CD8-positive, alpha-beta memory T cell (primary cell): ENCODE measurements around the gene NOVA2. TPM values are rescaled to one million over a fixed set of nuclear protein-coding genes. Genes with fewer than 3 reads are reported as not detected.

ENCODE experiments used
- CTCF ChIA-PET: fragments of 350-600 bp; sonication (Branson Sonifier 250); formaldehyde crosslinking; loops from one replicate; lab custom pipeline; 2021; ENCODE audit warnings: antibody characterized with exemption; lab: Charles Lee
- POLR2A ChIA-PET: fragments of 350-600 bp; sonication (Branson Sonifier 250); formaldehyde crosslinking; loops from one replicate; lab custom pipeline; 2021; ENCODE audit warnings: antibody characterized with exemption; lab: Charles Lee
- DNase-seq, 5 donors: peaks; one replicate each; pipeline versions ENCODE4 v3.0.0 to v3.0.0-alpha.2; 2020 to 2022; ENCODE audit warnings: mixed read lengths in 1 of 5
- H3K27ac ChIP-seq: one replicate; pipeline ENCODE4 v1.7.0; 2013; ENCODE audit warnings: low read depth, mild to moderate bottlenecking, low read length, moderate library complexity
- H3K27me3 ChIP-seq: 2 replicates; pipeline ENCODE4 v1.7.0; 2013; ENCODE audit warnings: low read length, mild to moderate bottlenecking; ENCODE audit not compliant: insufficient read depth, poor library complexity, severe bottlenecking
- H3K36me3 ChIP-seq: 2 replicates; pipeline ENCODE4 v1.7.0; 2013; ENCODE audit warnings: mild to moderate bottlenecking, low read length, moderate library complexity; ENCODE audit not compliant: insufficient read depth
- H3K4me1 ChIP-seq: 2 replicates; pipeline ENCODE4 v1.7.0; 2013; ENCODE audit warnings: mild to moderate bottlenecking, low read length, moderate library complexity; ENCODE audit not compliant: insufficient read depth
- H3K4me3 ChIP-seq: 2 replicates; pipeline ENCODE4 v1.7.0; 2013; ENCODE audit warnings: mild to moderate bottlenecking, low read length
- H3K9me3 ChIP-seq: 2 replicates; pipeline ENCODE4 v1.7.0; 2013; ENCODE audit warnings: mild to moderate bottlenecking, low read length
- H3K27ac Mint-ChIP-seq, 8 donors: one replicate each; pipeline ENCODE4 v1.8.0; 2020 to 2021; ENCODE audit warnings: mixed read lengths in 8 of 8, mild to moderate bottlenecking in 6 of 8, inconsistent platforms in 3 of 8, moderate library complexity in 3 of 8
- H3K27me3 Mint-ChIP-seq, 2 donors: one replicate each; pipeline ENCODE4 v1.8.0; 2020 to 2021; ENCODE audit warnings: mixed read lengths in 2 of 2, mild to moderate bottlenecking in 1 of 2, moderate library complexity in 1 of 2
- H3K36me3 Mint-ChIP-seq, 3 donors: one replicate each; pipeline ENCODE4 v1.8.0; 2020 to 2021; ENCODE audit warnings: mixed read lengths in 3 of 3, inconsistent platforms in 1 of 3, mild to moderate bottlenecking in 1 of 3
- H3K4me1 Mint-ChIP-seq, 3 donors: one replicate each; pipeline ENCODE4 v1.8.0; 2020 to 2021; ENCODE audit warnings: mixed read lengths in 3 of 3, inconsistent platforms in 1 of 3, mild to moderate bottlenecking in 1 of 3
- H3K4me3 Mint-ChIP-seq, 7 donors: one replicate each; pipeline ENCODE4 v1.8.0; 2020 to 2021; ENCODE audit warnings: mixed read lengths in 7 of 7, mild to moderate bottlenecking in 6 of 7, moderate library complexity in 4 of 7, inconsistent platforms in 2 of 7
- H3K9me3 Mint-ChIP-seq, 5 donors: one replicate each; pipeline ENCODE4 v1.8.0; 2020 to 2022; ENCODE audit warnings: mixed read lengths in 5 of 5, mild to moderate bottlenecking in 3 of 5, moderate library complexity in 2 of 5, inconsistent platforms in 1 of 5
- polyA plus RNA-seq: library from polyadenylated mRNA; unstranded; fragments of 300-500 nt; fragmentation: Illumina TruSeq; gene quantifications from one replicate; pipeline ENCODE4 v1.2.3, GENCODE V29; 2021
- total RNA-seq, 2 experiments: library from RNA; stranded (reverse); gene quantifications; one replicate each; pipeline ENCODE4 v1.2.3, GENCODE V29; 2021

The NOVA2 gene
- total and polyA plus RNA-seq, 3 experiments from 2014 or later: not detected

DNA sequence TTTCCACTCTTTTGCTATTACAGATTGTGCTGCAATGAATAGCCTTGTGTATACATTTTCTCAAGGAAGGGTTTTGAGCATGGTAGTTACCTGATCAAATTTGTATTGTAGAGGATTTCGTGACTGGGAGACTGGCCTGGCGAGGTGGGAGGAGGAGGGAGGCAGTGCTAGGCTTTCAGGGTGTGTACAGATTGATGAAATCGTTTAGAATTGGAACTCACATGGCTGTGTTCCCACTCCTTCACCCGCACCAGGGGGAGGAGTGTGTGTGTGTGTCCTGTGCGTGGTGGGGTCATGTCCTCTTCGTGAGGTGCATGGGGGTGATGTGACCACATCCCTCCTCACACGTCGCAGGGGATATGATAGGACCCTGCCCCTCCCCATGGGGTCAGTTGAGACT, 40.9 kb upstream of the NOVA2 start:
- CTCF ChIA-PET: no interaction called here

DNA sequence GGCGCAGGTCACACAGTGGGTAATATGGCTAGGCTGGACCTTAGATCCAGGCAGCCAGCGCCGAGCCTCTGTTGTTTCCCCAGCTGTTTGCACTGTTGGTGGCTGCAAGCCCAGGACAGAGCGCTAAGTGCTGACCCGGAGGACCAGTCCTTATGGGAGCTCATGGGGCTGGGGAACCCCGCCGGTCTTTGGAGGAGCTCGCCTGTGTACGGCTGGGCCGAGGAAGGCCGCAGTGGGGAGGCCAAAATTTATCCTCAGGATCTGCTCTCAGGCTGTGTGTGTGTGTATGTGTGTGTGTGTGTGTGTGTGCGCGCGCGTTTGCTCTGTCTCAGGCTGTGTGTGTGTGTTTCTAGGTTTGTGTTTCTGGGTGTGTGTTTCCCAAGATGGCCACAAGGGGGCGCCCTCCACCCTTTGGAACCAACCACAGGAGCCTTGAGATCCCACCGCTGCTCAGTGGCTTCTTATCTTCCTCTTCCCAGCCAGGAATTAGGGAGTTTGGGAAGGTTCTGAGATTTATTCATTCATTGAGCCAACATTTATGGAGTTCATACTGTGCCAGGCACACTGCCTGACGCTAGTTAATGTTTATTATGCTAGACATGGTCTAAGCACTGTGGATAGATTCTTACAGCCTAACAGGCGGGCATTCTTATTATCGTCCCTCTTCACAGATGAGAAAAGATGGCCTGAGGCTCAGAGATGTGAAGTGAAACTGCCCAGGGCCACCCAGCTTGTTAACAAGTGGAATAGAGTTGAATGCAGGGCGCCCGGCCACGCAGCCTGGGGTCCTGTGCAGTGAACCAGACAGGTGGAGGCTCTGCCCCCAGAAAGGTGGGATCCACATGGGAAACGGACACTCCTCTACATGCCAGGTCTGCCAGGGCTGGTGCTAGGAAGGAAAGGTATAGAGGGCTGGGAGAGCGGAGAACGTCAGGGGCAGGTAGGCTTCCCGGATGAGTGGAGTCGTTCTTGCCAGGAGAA, 36.2 kb upstream of the NOVA2 start:
- Mint-ChIP-seq H3K4me3 (peak overlapping the region in 1 of 7 donors; percentile 75), H3K9me3 (no peaks in the 10 kb centered on the region), H3K4me1 (peaks cover 5 to 7% (median 6%) of the 10 kb centered on the region in 3 donors), H3K27me3 (peaks cover 4 to 5% of the 10 kb centered on the region in 2 donors), H3K36me3 (peaks cover 0 to 42% (median 0%) of the 10 kb centered on the region in 3 donors), H3K27ac (peak overlapping the region in 2 of 8 donors; percentile 61 to 85)
- no peak overlapping the region for H3K27ac ChIP-seq
- H3K27me3 ChIP-seq: peaks cover 5% of the 10 kb centered on the region
- H3K9me3 ChIP-seq: no peaks in the 10 kb centered on the region
- no peak overlapping the region for H3K4me3 ChIP-seq
- peak; percentile 32 to 73 (median 52) for DNase-seq
- peaks cover 4% of the 10 kb centered on the region for H3K36me3 ChIP-seq
- no peaks in the 10 kb centered on the region for H3K4me1 ChIP-seq
- ChIA-PET POLR2A (no interaction called here), CTCF (interaction anchor here (0.6 to 2.3 kb wide), 5 partner anchors 10 to 256 kb away, joined by 3 to 12 read pairs (median 4); partner anchors contain the start of genes CCDC61 and MYPOP)

More for the DNA sequence above, 40.9 kb upstream of the NOVA2 start:
- Mint-ChIP-seq H3K4me1 (peaks cover 16 to 22% (median 19%) of the 10 kb centered on the region in 3 donors), H3K36me3 (peaks cover 0 to 14% (median 0%) of the 10 kb centered on the region in 3 donors), H3K4me3 (peak overlapping the region; percentile 41 to 73 (median 69)), H3K27ac (peak overlapping the region in 1 of 8 donors; percentile 37), H3K9me3 (no peaks in the 10 kb centered on the region), H3K27me3 (peaks cover 7 to 11% of the 10 kb centered on the region in 2 donors)
- POLR2A ChIA-PET: no interaction called here
- Histone ChIP-seq H3K4me1 (peaks cover 10% of the 10 kb centered on the region), H3K27me3 (peaks cover 5% of the 10 kb centered on the region), H3K36me3 (no peaks in the 10 kb centered on the region), H3K27ac (no peak overlapping the region), H3K4me3 (no peak overlapping the region), H3K9me3 (no peaks in the 10 kb centered on the region)
- DNase-seq: no peak

DNA sequence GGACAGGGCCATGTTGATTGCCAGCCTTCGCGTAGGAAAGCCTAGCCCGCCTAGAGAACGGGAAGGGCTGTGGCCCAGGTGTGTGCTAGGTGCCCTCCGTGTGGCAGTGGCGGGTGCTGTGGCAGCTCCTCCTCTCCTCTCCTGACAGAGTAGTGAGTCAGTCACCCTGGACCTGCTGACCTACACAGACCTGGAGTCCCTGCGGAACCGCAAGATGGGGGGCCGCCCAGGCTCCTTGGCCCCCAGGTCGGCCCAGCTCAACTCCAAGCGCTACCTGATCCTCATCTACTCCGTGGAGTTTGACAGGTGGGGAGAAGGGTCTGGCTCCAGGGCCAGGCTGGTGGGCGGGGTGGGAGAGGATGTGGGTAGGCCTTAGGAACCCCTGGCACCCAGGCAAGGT, 32.7 kb upstream of the NOVA2 start:
- Histone ChIP-seq H3K27me3 (no peaks in the 10 kb centered on the region), H3K9me3 (no peaks in the 10 kb centered on the region), H3K4me3 (no peak overlapping the region), H3K4me1 (no peaks in the 10 kb centered on the region), H3K36me3 (peaks cover 8% of the 10 kb centered on the region), H3K27ac (no peak overlapping the region)
- CTCF ChIA-PET: interaction anchor here (1.2 kb wide), 1 partner anchor 22 kb away, joined by 4 read pairs; no protein-coding TSS in a partner anchor
- Mint-ChIP-seq H3K4me3 (no peak overlapping the region), H3K4me1 (peaks cover 2 to 3% (median 3%) of the 10 kb centered on the region in 3 donors), H3K9me3 (no peaks in the 10 kb centered on the region), H3K27me3 (no peaks in the 10 kb centered on the region), H3K36me3 (peaks cover 0 to 48% (median 2%) of the 10 kb centered on the region in 3 donors), H3K27ac (no peak overlapping the region)
- POLR2A ChIA-PET: no interaction called here
- DNase-seq: no peak

DNA sequence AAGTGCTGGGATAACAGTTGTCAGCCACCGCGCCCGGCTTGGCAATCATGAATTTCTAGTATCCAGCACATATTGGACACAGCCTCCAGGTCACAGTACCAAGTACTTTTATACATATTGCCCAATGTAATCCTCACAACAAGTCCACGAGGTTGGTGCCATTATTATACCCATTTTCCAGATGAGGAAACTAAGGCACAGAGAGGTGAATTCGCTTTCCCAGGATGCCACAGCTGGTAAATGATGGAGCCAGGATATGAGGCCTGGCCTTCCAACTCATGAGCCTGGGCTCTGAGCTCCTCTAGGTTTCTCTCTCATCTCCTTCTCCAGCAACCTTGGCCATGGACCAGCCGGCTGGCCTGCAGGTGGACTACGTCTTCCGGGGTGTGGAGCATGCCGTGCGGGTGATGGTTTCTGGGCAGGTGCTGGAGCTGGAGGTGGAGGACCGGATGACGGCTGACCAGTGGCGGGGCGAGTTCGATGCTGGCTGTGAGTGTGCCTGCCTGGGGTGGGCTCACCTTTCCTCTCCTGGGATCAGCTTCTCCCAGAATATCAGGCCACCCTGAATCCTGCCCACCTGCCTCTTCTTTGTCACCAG, 29.1 kb upstream of the NOVA2 start:
- DNase-seq: no peak
- Mint-ChIP-seq H3K4me1 (peaks cover 21 to 33% (median 30%) of the 10 kb centered on the region in 3 donors), H3K27me3 (peaks cover 0 to 5% of the 10 kb centered on the region in 2 donors), H3K27ac (no peak overlapping the region), H3K36me3 (peaks cover 0 to 36% (median 2%) of the 10 kb centered on the region in 3 donors), H3K9me3 (no peaks in the 10 kb centered on the region), H3K4me3 (no peak overlapping the region)
- ChIA-PET CTCF (interaction anchor here (1.4 to 1.5 kb wide), 2 partner anchors 14 to 26 kb away, joined by 4 to 6 read pairs; no protein-coding TSS in a partner anchor), POLR2A (no interaction called here)
- Histone ChIP-seq H3K36me3 (peaks cover 6% of the 10 kb centered on the region), H3K4me1 (peaks cover 9% of the 10 kb centered on the region), H3K27me3 (no peaks in the 10 kb centered on the region), H3K27ac (no peak overlapping the region), H3K4me3 (no peak overlapping the region), H3K9me3 (no peaks in the 10 kb centered on the region)

DNA sequence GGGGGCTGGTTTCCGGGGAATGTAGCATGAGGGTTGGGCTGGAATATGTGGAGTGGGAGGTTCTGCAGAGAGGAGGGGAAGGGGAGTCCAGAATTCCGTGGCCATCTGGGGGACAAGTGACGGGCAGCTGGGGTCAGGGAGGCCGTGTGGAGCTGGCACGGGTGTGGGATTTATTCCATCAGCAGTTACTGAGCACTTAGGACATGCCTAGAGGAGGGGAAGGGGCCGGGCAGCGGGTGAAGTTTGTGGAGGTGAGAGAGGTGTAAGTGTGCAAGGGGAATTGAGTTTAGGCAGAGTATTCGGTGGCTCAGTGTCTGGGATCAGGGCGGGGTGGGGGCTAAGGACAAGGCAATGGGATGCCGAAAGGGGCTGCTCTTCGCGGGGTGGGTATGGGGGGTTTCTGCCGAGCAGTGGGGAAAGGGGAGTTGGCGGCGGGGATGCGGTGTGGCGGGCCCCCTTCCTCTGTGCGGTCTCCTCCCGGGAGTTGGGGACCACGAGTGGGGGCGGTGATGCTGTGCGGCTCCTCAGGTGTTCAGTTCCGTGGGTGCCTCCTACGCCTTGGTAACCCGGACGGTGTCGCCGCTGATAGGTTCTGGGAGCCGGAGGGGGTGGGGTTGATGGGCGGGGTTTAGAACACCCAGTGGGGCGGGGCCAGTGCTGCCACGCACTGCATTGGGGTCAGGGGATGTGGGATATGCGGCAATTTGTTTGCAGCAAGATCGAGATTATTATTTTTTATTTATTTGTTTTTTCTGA, 27.0 kb upstream of the NOVA2 start:
- peak; percentile 58 to 83 (median 70) for DNase-seq
- H3K36me3 ChIP-seq: peaks cover 4% of the 10 kb centered on the region
- peaks cover 29 to 33% (median 30%) of the 10 kb centered on the region in 3 donors for H3K4me1 Mint-ChIP-seq
- H3K27me3 ChIP-seq: no peaks in the 10 kb centered on the region
- H3K27me3 Mint-ChIP-seq: peaks cover 0 to 5% of the 10 kb centered on the region in 2 donors
- H3K36me3 Mint-ChIP-seq: peaks cover 0 to 24% (median 5%) of the 10 kb centered on the region in 3 donors
- H3K4me3 Mint-ChIP-seq: peak overlapping the region; percentile 39 to 92 (median 86)
- H3K27ac Mint-ChIP-seq: peak overlapping the region in 5 of 8 donors; percentile 55 to 85 (median 72)
- no peaks in the 10 kb centered on the region for H3K9me3 Mint-ChIP-seq
- no peaks in the 10 kb centered on the region for H3K9me3 ChIP-seq
- POLR2A ChIA-PET: no interaction called here
- no peak overlapping the region for H3K4me3 ChIP-seq
- H3K27ac ChIP-seq: no peak overlapping the region
- CTCF ChIA-PET: no interaction called here
- H3K4me1 ChIP-seq: peaks cover 14% of the 10 kb centered on the region

DNA sequence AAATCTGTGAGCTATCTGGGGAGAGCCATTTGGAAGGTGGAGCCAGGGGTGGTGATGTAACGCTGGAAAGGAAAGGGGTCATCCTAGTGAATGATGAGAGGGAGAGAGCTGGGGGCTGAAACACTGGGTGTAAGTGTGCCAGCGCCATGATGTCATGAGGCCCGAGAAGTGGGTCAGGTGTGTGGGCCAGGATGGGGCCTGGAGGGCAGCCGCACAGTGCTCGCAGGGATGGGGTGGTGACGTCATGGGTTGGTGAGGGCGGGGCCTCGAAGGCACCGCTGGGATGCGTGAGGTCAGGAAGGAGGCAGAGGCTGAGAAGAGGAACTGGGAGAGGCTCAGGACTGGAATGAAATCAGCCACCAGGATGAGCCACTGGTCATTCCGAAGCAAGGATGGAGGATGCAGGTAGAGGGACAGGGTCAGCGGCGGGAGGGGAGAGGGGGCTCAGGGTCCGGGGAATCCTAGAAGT, 26.0 kb upstream of the NOVA2 start:
- Mint-ChIP-seq H3K27ac (peak overlapping the region in 1 of 8 donors; percentile 66), H3K4me3 (peak overlapping the region in 5 of 7 donors; percentile 6 to 56 (median 39)), H3K36me3 (peaks cover 0 to 18% (median 5%) of the 10 kb centered on the region in 3 donors), H3K27me3 (peaks cover 0 to 5% of the 10 kb centered on the region in 2 donors), H3K9me3 (no peaks in the 10 kb centered on the region), H3K4me1 (peaks cover 29 to 33% (median 30%) of the 10 kb centered on the region in 3 donors)
- Histone ChIP-seq H3K27me3 (no peaks in the 10 kb centered on the region), H3K36me3 (peaks cover 4% of the 10 kb centered on the region), H3K4me3 (no peak overlapping the region), H3K9me3 (no peaks in the 10 kb centered on the region), H3K27ac (no peak overlapping the region), H3K4me1 (peaks cover 17% of the 10 kb centered on the region)
- ChIA-PET CTCF (no interaction called here), POLR2A (no interaction called here)
- no peak for DNase-seq

DNA sequence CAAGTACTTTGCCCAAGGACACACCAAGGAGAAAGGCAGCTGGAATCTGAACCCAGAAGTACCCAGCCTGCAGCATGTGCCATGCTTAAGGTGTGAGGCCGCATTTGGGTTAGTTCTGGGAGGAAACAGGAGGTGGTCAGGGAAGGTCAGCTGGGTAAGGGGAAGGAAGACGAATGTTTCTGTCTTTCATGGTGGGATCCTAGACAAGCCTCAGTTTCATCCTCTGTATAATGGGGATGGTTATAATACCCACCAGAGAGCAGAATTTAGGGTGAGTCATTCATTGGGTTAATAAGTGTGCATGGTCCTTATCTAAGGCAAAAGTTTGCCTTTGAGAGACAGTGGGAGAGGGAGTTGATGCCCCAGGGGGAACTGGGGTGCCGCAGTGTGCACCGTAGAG, 25.2 kb upstream of the NOVA2 start:
- ChIA-PET POLR2A (no interaction called here), CTCF (interaction anchor here (0.9 to 1.3 kb wide), 2 partner anchors 18 to 96 kb away, joined by 3 read pairs; partner anchors contain the start of gene MYPOP)
- Histone ChIP-seq H3K4me3 (no peak overlapping the region), H3K4me1 (peaks cover 22% of the 10 kb centered on the region), H3K9me3 (no peaks in the 10 kb centered on the region), H3K27me3 (no peaks in the 10 kb centered on the region), H3K36me3 (peaks cover 4% of the 10 kb centered on the region), H3K27ac (no peak overlapping the region)
- peaks cover 29 to 33% (median 30%) of the 10 kb centered on the region in 3 donors for H3K4me1 Mint-ChIP-seq
- peak overlapping the region in 3 of 7 donors; percentile 5 to 32 (median 25) for H3K4me3 Mint-ChIP-seq
- H3K36me3 Mint-ChIP-seq: peaks cover 0 to 17% (median 5%) of the 10 kb centered on the region in 3 donors
- peaks cover 0 to 5% of the 10 kb centered on the region in 2 donors for H3K27me3 Mint-ChIP-seq
- no peaks in the 10 kb centered on the region for H3K9me3 Mint-ChIP-seq
- peak overlapping the region in 2 of 8 donors; percentile 66 to 86 for H3K27ac Mint-ChIP-seq
- DNase-seq: no peak
